Keratinocyte (primary cell): ENCODE measurements around the gene LAMA2. TPM values are rescaled to one million over a fixed set of nuclear protein-coding genes. Genes with fewer than 3 reads are reported as not detected.
A peak's percentile ranks its signal among the peaks of the same experiment; 100 is the strongest.

Source experiments
- DNase-seq: peaks from one replicate; pipeline ENCODE4 v3.0.0-alpha.2; 2011; ENCODE audit warnings: low read depth, missing footprints, low spot score
- FAIRE-seq: peaks from 2 replicates; lab custom pipeline; 2011; peaks lifted over from hg19 to GRCh38; lab: Jason Lieb, UNC
- H2AFZ ChIP-seq: 2 replicates; pipeline ENCODE4 v1.6.0; 2012; ENCODE audit warnings: low read length, control low read depth, inconsistent platforms; ENCODE audit not compliant: control insufficient read depth
- H3K27ac ChIP-seq: 2 replicates; pipeline ENCODE4 v1.5.1; 2011; ENCODE audit warnings: low read length; ENCODE audit not compliant: control insufficient read depth, insufficient read depth
- H3K27me3 ChIP-seq: 3 replicates; pipeline ENCODE4 v1.6.0; 2011; ENCODE audit warnings: low read length; ENCODE audit not compliant: control insufficient read depth, insufficient read depth; ENCODE audit errors: extremely low read depth
- H3K36me3 ChIP-seq, 2 experiments: 2 replicates in 1 of 2; 3 replicates in 1 of 2; pipeline ENCODE4 v1.5.1; 2011; ENCODE audit warnings: low read length in 2 of 2, mild to moderate bottlenecking in 1 of 2; ENCODE audit not compliant: control insufficient read depth in 2 of 2, insufficient read depth in 2 of 2; ENCODE audit errors: extremely low read depth in 1 of 2
- H3K4me1 ChIP-seq: 3 replicates; pipeline ENCODE4 v1.5.1; 2011; ENCODE audit warnings: low read length; ENCODE audit not compliant: control insufficient read depth, insufficient read depth; ENCODE audit errors: extremely low read depth
- H3K4me2 ChIP-seq: 3 replicates; pipeline ENCODE4 v1.6.0; 2011; ENCODE audit warnings: low read depth, low read length; ENCODE audit not compliant: control insufficient read depth, insufficient read depth; ENCODE audit errors: extremely low read depth
- H3K4me3 ChIP-seq, 3 experiments: fragments of 200-600 bp in 1 of 3; sonication (generic) in 1 of 3; 2 replicates in 2 of 3; 3 replicates in 1 of 3; pipeline ENCODE4 v1.5.1; 2011 to 2016; ENCODE audit warnings: low read length in 3 of 3, mild to moderate bottlenecking in 3 of 3, control low read depth in 2 of 3, inconsistent platforms in 1 of 3, low read depth in 1 of 3, mixed read lengths in 1 of 3, mixed run types in 1 of 3, moderate library complexity in 1 of 3; ENCODE audit not compliant: control insufficient read depth in 2 of 3, insufficient read depth in 2 of 3; ENCODE audit errors: extremely low read depth in 1 of 3
- H3K79me2 ChIP-seq: 2 replicates; pipeline ENCODE4 v1.6.0; 2012; ENCODE audit warnings: low read length; ENCODE audit not compliant: control insufficient read depth, insufficient read depth
- H3K9ac ChIP-seq: 3 replicates; pipeline ENCODE4 v1.6.0; 2011; ENCODE audit warnings: low read length; ENCODE audit not compliant: control insufficient read depth, insufficient read depth; ENCODE audit errors: extremely low read depth
- H3K9me1 ChIP-seq: 3 replicates; pipeline ENCODE4 v1.6.0; 2011; ENCODE audit warnings: low read length; ENCODE audit not compliant: control insufficient read depth, insufficient read depth; ENCODE audit errors: extremely low read depth
- H3K9me3 ChIP-seq: 2 replicates; pipeline ENCODE4 v1.5.1; 2012; ENCODE audit warnings: low read depth, low read length; ENCODE audit not compliant: control insufficient read depth
- H4K20me1 ChIP-seq: 3 replicates; pipeline ENCODE4 v1.6.0; 2011; ENCODE audit warnings: low read length; ENCODE audit not compliant: control insufficient read depth, insufficient read depth; ENCODE audit errors: extremely low read depth
- CTCF ChIP-seq, 3 experiments: IDR thresholded peaks in 1 of 3; conservative IDR thresholded peaks in 1 of 3; optimal IDR thresholded peaks in 1 of 3; 2 replicates in 2 of 3; 3 replicates in 1 of 3; pipeline versions ENCODE3 to v1.5.1; 2011; ENCODE audit warnings: low read length in 3 of 3, mild to moderate bottlenecking in 3 of 3, moderate library complexity in 2 of 3, control low read depth in 1 of 3, inconsistent platforms in 1 of 3; ENCODE audit not compliant: insufficient read depth in 2 of 3; ENCODE audit errors: extremely low read depth in 1 of 3
- EZH2 ChIP-seq: IDR thresholded peaks from one replicate; pipeline ENCODE4 v1.6.1; 2012; ENCODE audit warnings: inconsistent platforms, mild to moderate bottlenecking, low read length, moderate library complexity
- dilution Hi-C: fragments of 300-500 bp; cut with MboI; formaldehyde crosslinking; loops from one replicate; pipeline ENCODE4 v1.7.0; 2020; ENCODE audit warnings: low sequenced_read_pairs; ENCODE audit not compliant: extremely low pct_ligation_motif_present
- polyA plus RNA-seq, 5 experiments: library from polyadenylated mRNA; depleted of rRNA in 3 of 5; stranded (reverse) in 3 of 5; stranded (forward) in 1 of 5; unstranded in 1 of 5; fragments of >200 nt; gene quantifications; 1 replicate in 1 of 5; 2 replicates in 3 of 5; 3 replicates in 1 of 5; pipeline versions ENCODE4 v1.2.1 to v1.2.3, GENCODE V29; 2011 to 2012; ENCODE audit warnings: missing spikeins in 2 of 5, low read depth in 1 of 5, low replicate concordance in 1 of 5

LAMA2 gene
- polyA plus RNA-seq, 1 donor (not counting 4 experiments of a cell fraction or from before 2014, with no cell fraction given) = 1.4 TPM

- no peak for DNase-seq
- Histone ChIP-seq H4K20me1 (no peaks in the 10 kb centered on the region), H3K79me2 (no peaks in the 10 kb centered on the region), H3K9me3 (no peaks in the 10 kb centered on the region), H3K27ac (no peak overlapping the region), H3K27me3 (no peaks in the 10 kb centered on the region), H3K9ac (no peak overlapping the region), H3K9me1 (no peaks in the 10 kb centered on the region), H3K4me3 (no peak overlapping the region), H3K36me3 (no peaks in the 10 kb centered on the region), H3K4me2 (no peak overlapping the region), H3K4me1 (no peaks in the 10 kb centered on the region), H2AFZ (no peak overlapping the region)
- dilution Hi-C loops = no loop called here
- peak; percentile 43 for FAIRE-seq
- TF ChIP-seq CTCF (optimal IDR thresholded peaks at IDR 0.05 in 1 of 3, IDR thresholded peaks at IDR 0.05 in 1 of 3, conservative IDR thresholded peaks at IDR 0.05 in 1 of 3; ENCODE audit: extremely low read depth in 1 of 3, insufficient read depth in 2 of 3, low read length in 3 of 3) = no peak
- no peak for TF ChIP-seq EZH2
Measured at GRCh38 chr6:128841518-128841917, 41.4 kb upstream of the LAMA2 start.

GRCh38 chr6:128844598-128844997 lies 38.3 kb upstream of the LAMA2 start:
- FAIRE-seq = no peak

More at GRCh38 chr6:128844598-128844997, 38.3 kb upstream of the LAMA2 start:
- Histone ChIP-seq H4K20me1 (no peaks in the 10 kb centered on the region), H3K27ac (no peak overlapping the region), H3K4me1 (no peaks in the 10 kb centered on the region), H2AFZ (no peak overlapping the region), H3K9ac (no peak overlapping the region), H3K4me3 (no peak overlapping the region), H3K9me1 (no peaks in the 10 kb centered on the region), H3K36me3 (no peaks in the 10 kb centered on the region), H3K27me3 (no peaks in the 10 kb centered on the region), H3K79me2 (no peaks in the 10 kb centered on the region), H3K9me3 (no peaks in the 10 kb centered on the region), H3K4me2 (no peak overlapping the region)
- no peak for DNase-seq
- TF ChIP-seq EZH2 (no peak), CTCF (optimal IDR thresholded peaks at IDR 0.05 in 1 of 3, IDR thresholded peaks at IDR 0.05 in 1 of 3, conservative IDR thresholded peaks at IDR 0.05 in 1 of 3; ENCODE audit: extremely low read depth in 1 of 3, insufficient read depth in 2 of 3, low read length in 3 of 3) (no peak)
- dilution Hi-C loops = no loop called here
